ENCODE data around the gene PDK2. TPM values are rescaled to one million over a fixed set of nuclear protein-coding genes. Genes with fewer than 3 reads are reported as not detected.
A peak's percentile ranks its signal among the peaks of the same experiment; 100 is the strongest.

Gene PDK2
- total and polyA plus RNA-seq, 7 donors, result 50.3 to 213 (median 99.4) TPM

- WGBS, 3 donors, result 87 to 92% (median 90%) methylated on average over 3 of the region's 3 CpGs
- no peak for TF ChIP-seq CTCF (IDR thresholded peaks at IDR 0.05)
- no peak for ATAC-seq
- Histone ChIP-seq H3K4me3 (no peak overlapping the region), H3K27me3 (ENCODE audit: insufficient read depth in 3 of 3, low read length in 2 of 3) (no peaks in the 10 kb centered on the region), H3K36me3 (ENCODE audit: insufficient read depth in 1 of 2, low read depth in 1 of 2) (no peaks in the 10 kb centered on the region), H3K9me3 (no peaks in the 10 kb centered on the region), H3K27ac (no peak overlapping the region), H3K4me1 (peaks cover 2% of the 10 kb centered on the region)
- DNase-seq, result no peak
- intact Hi-C loops (cut with DNase I), result no loop called here
Measured at GRCh38 chr17:50122945-50123344, 27.8 kb downstream of the PDK2 start.

- H3K27ac ChIP-seq, result peak overlapping the region; percentile 4
- no peaks in the 10 kb centered on the region for H3K9me3 ChIP-seq
- intact Hi-C loops (cut with DNase I), result no loop called here
- no peaks in the 10 kb centered on the region for H3K36me3 ChIP-seq (ENCODE audit: insufficient read depth in 1 of 2, low read depth in 1 of 2)
- H3K4me1 ChIP-seq, result no peaks in the 10 kb centered on the region
- no peaks in the 10 kb centered on the region for H3K27me3 ChIP-seq (ENCODE audit: insufficient read depth in 3 of 3, low read length in 2 of 3)
- no peak for TF ChIP-seq CTCF (IDR thresholded peaks at IDR 0.05)
- DNase-seq (no peak), ATAC-seq (peak in 1 of 4 donors; percentile 31)
- 45 to 61% (median 48%) methylated on average over 12 of the region's 12 CpGs for WGBS, 3 donors
- no peak overlapping the region for H3K4me3 ChIP-seq
Measured at GRCh38 chr17:50123649-50124349, 28.6 kb downstream of the PDK2 start.

GRCh38 chr17:50125420-50125997 is 30.4 kb downstream of the PDK2 start:
- no peaks in the 10 kb centered on the region for H3K9me3 ChIP-seq
- intact Hi-C loops (cut with DNase I), result no loop called here
- no peaks in the 10 kb centered on the region for H3K36me3 ChIP-seq (ENCODE audit: insufficient read depth in 1 of 2, low read depth in 1 of 2)
- ATAC-seq (no peak), DNase-seq (no peak)
- no peaks in the 10 kb centered on the region for H3K27me3 ChIP-seq (ENCODE audit: insufficient read depth in 3 of 3, low read length in 2 of 3)
- WGBS, 3 donors, result 96 to 97% (median 96%) methylated on average over 4 of the region's 4 CpGs
- no peak overlapping the region for H3K4me3 ChIP-seq
- no peak for TF ChIP-seq CTCF (IDR thresholded peaks at IDR 0.05)
- H3K27ac ChIP-seq, result no peak overlapping the region
- H3K4me1 ChIP-seq, result no peaks in the 10 kb centered on the region

- H3K27me3 ChIP-seq (ENCODE audit: insufficient read depth in 3 of 3, low read length in 2 of 3), result no peaks in the 10 kb centered on the region
- ATAC-seq, result no peak
Measured at GRCh38 chr17:50127697-50128361, 32.7 kb downstream of the PDK2 start.

More at GRCh38 chr17:50127697-50128361, 32.7 kb downstream of the PDK2 start:
- Histone ChIP-seq H3K9me3 (no peaks in the 10 kb centered on the region), H3K36me3 (ENCODE audit: insufficient read depth in 1 of 2, low read depth in 1 of 2) (no peaks in the 10 kb centered on the region), H3K4me3 (no peak overlapping the region), H3K4me1 (peaks cover 15% of the 10 kb centered on the region), H3K27ac (no peak overlapping the region)
- no peak for DNase-seq
- TF ChIP-seq CTCF (IDR thresholded peaks at IDR 0.05), result no peak
- intact Hi-C loops (cut with DNase I), result no loop called here
- WGBS, 3 donors, result 59 to 75% (median 72%) methylated on average over 6 of the region's 6 CpGs
